NT2/D1 (cell line): Measurements from ENCODE around the gene ETFA.
"Not testable (repeated sequence)": the region's sequence is repeated elsewhere in the genome, so short reads cannot be mapped to it uniquely, and the experiment has no call there.

Experiments
- SUZ12 ChIP-seq: IDR thresholded peaks from 2 replicates; pipeline ENCODE4 v1.6.1; 2011; ENCODE audit not compliant: insufficient read length, insufficient read depth; ENCODE audit errors: extremely low read depth
- YY1 ChIP-seq: IDR thresholded peaks from 2 replicates; pipeline ENCODE4 v1.6.1; 2011; ENCODE audit not compliant: insufficient read length, insufficient read depth
- ZNF274 ChIP-seq: IDR thresholded peaks from 2 replicates; pipeline ENCODE4 v1.6.1; 2011; ENCODE audit warnings: mild to moderate bottlenecking, low read depth, low read length

DNA sequence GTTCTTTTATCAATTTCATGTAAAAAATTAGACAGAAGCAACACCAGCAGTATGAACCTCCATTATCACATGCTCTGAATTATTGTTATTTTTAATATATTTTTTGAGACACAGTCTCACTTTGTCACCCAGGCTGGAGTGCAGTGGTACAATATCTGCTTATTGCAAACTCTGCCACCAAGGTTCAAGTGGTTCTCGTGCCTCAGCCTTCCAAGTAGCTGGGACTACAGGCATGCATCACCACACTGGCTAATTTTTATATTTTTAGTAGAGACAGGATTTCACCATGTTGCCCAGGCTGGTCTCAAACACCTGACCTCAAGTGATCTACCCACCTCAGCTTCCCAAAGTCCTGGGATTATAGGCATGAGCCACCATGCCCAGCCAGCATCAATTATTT, 16.8 kb downstream of the ETFA start:
- not testable (repeated sequence) for TF ChIP-seq YY1, ZNF274, SUZ12
